Activated T-helper 17 cell treated with anti-CD3 and anti-CD28 coated beads, Interleukin-2, amount 50 U/mL, for 72 hours (primary cell): ENCODE data around the gene IGFLR1. TPM values are rescaled to one million over a fixed set of nuclear protein-coding genes. Genes with fewer than 3 reads are reported as not detected.
"Not testable (repeated sequence)": the region's sequence is repeated elsewhere in the genome, so short reads cannot be mapped to it uniquely, and the experiment has no call there.

Experiments
- ATAC-seq: fragments of 150-1000 bp; cut with Tn5 transposase; replicated peaks from 2 replicates; pipeline ENCODE4 v1.10.0; 2021; ENCODE audit warnings: mild to moderate bottlenecking, moderate library complexity
- H3K27ac Mint-ChIP-seq: one replicate; pipeline ENCODE4 v1.8.0; 2022; ENCODE audit warnings: mixed read lengths
- H3K27me3 Mint-ChIP-seq: one replicate; pipeline ENCODE4 v1.8.0; 2022; ENCODE audit warnings: mixed read lengths
- H3K36me3 Mint-ChIP-seq: one replicate; pipeline ENCODE4 v1.8.0; 2022; ENCODE audit warnings: low read depth, mild to moderate bottlenecking, mixed read lengths
- H3K4me1 Mint-ChIP-seq: one replicate; pipeline ENCODE4 v1.8.0; 2022; ENCODE audit warnings: mixed read lengths
- H3K4me3 Mint-ChIP-seq: one replicate; pipeline ENCODE4 v1.8.0; 2022; ENCODE audit warnings: mild to moderate bottlenecking, mixed read lengths
- H3K9me3 Mint-ChIP-seq: one replicate; pipeline ENCODE4 v1.8.0; 2022; ENCODE audit warnings: mixed read lengths
- total RNA-seq, 2 donors: library from RNA; stranded (reverse); gene quantifications; one replicate each; pipeline ENCODE4 v1.2.3, GENCODE V29; 2022

The IGFLR1 gene
- total RNA-seq, 2 donors from 2014 or later: 42.3 to 153 TPM

GRCh38 chr19:35731353-35731752 is 10.9 kb downstream of the IGFLR1 start:
- Mint-ChIP-seq H3K27ac (peak overlapping the region; percentile 74), H3K4me3 (no peak overlapping the region), H3K36me3 (peaks cover 88% of the 10 kb centered on the region), H3K4me1 (peaks cover 23% of the 10 kb centered on the region), H3K9me3 (no peaks in the 10 kb centered on the region), H3K27me3 (no peaks in the 10 kb centered on the region)
- ATAC-seq: peak; percentile 13

- H3K4me3 Mint-ChIP-seq: no peak overlapping the region
- no peaks in the 10 kb centered on the region for H3K27me3 Mint-ChIP-seq
- no peaks in the 10 kb centered on the region for H3K9me3 Mint-ChIP-seq
- H3K27ac Mint-ChIP-seq: peak overlapping the region; percentile 38
- H3K36me3 Mint-ChIP-seq: peaks cover 88% of the 10 kb centered on the region
- H3K4me1 Mint-ChIP-seq: peaks cover 17% of the 10 kb centered on the region
- ATAC-seq: no peak
Measured at GRCh38 chr19:35730326-35730725, 11.9 kb downstream of the IGFLR1 start.

- Mint-ChIP-seq H3K9me3 (no peaks in the 10 kb centered on the region), H3K27ac (peak overlapping the region; percentile 38), H3K27me3 (no peaks in the 10 kb centered on the region), H3K4me1 (peaks cover 15% of the 10 kb centered on the region), H3K4me3 (no peak overlapping the region), H3K36me3 (peaks cover 88% of the 10 kb centered on the region)
- no peak for ATAC-seq
Measured at GRCh38 chr19:35729763-35730162, 12.5 kb downstream of the IGFLR1 start.

GRCh38 chr19:35729021-35729420 is 13.2 kb downstream of the IGFLR1 start:
- no peak for ATAC-seq
- Mint-ChIP-seq H3K36me3 (peaks cover 88% of the 10 kb centered on the region), H3K4me1 (peaks cover 11% of the 10 kb centered on the region), H3K27ac (no peak overlapping the region), H3K4me3 (no peak overlapping the region), H3K27me3 (no peaks in the 10 kb centered on the region), H3K9me3 (no peaks in the 10 kb centered on the region)

DNA sequence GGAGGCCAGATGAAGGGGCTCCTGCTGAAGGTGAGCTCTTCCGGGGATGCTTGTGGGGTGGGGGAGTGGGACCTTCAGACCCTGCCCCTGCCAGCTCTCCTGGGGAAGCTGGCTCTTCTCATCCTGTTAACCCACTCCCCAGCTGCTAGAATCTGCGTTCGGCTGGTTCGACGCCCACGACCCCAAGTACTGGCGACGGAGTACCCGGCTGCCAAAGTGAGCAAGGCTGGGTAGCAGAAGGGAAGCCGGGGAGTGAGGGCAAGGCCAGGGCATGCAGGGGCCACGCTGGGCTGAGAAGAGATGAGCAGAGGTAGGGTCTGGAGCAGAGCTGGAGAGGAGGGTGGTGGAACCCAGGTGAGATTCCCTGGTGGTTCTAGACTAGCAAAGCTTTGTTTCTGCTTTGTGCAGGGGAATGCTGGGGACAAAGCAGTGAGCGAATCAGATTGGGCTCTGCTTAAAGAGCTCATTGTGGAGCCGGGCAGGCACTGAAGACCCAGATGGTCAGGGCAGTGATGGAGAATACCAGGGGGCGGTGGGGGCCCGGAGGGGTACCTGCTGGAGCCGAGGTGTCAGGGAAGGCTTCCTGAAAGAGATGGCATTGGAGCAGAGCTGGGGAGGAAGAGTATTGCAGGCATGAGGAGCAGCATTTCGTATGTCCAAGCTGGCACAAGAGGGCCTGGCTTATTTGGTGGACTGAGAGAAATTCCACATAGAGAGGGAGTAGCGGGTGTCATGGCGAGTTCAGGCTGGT is 14.1 kb downstream of the IGFLR1 start:
- Mint-ChIP-seq H3K36me3 (peaks cover 89% of the 10 kb centered on the region), H3K27ac (peak overlapping the region; percentile 69), H3K4me3 (no peak overlapping the region), H3K9me3 (no peaks in the 10 kb centered on the region), H3K4me1 (peaks cover 10% of the 10 kb centered on the region), H3K27me3 (no peaks in the 10 kb centered on the region)
- no peak for ATAC-seq

DNA sequence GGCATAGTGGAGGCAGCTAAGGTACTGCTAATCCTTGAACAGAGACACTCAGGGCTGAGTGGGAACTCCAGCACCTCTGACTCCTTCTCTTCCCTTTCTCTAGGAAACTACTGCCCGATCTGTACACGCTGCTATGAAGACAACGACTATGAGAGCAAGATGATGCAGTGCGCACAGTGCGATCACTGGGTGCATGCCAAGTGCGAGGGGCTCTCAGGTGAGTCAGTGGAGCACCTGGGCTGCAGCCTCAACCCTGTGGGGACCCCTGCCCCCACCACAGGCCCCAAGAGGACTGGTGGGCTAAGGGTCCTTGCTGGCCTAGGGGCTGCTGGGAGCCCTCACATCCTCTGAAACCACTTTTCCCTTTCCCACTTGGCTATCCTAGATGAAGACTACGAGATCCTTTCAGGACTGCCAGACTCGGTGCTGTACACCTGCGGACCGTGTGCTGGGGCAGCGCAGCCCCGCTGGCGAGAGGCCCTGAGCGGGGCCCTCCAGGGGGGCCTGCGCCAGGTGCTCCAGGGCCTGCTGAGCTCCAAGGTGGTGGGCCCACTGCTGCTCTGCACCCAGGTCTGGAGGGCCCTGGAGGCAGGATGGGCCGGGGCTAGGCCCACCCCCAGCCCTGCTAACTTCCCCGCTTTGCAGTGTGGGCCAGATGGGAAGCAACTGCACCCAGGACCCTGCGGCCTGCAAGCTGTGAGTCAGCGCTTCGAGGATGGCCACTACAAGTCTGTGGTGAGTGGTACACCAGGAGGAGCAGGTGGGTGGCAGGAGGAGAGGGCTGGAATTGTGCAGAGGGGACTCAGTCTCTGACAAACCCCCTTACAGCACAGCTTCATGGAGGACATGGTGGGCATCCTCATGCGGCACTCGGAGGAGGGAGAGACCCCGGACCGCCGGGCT is 14.9 kb downstream of the IGFLR1 start:
- peak overlapping the region; percentile 69 for H3K27ac Mint-ChIP-seq
- ATAC-seq: no peak
- H3K27me3 Mint-ChIP-seq: no peaks in the 10 kb centered on the region
- peaks cover 10% of the 10 kb centered on the region for H3K4me1 Mint-ChIP-seq
- H3K9me3 Mint-ChIP-seq: no peaks in the 10 kb centered on the region
- H3K4me3 Mint-ChIP-seq: no peak overlapping the region
- H3K36me3 Mint-ChIP-seq: peaks cover 98% of the 10 kb centered on the region

- Mint-ChIP-seq H3K9me3 (no peaks in the 10 kb centered on the region), H3K36me3 (peaks cover 100% of the 10 kb centered on the region), H3K27me3 (no peaks in the 10 kb centered on the region), H3K27ac (no peak overlapping the region), H3K4me1 (peaks cover 5% of the 10 kb centered on the region), H3K4me3 (no peak overlapping the region)
- ATAC-seq: no peak
Measured at GRCh38 chr19:35725216-35725861, 16.9 kb downstream of the IGFLR1 start.

DNA sequence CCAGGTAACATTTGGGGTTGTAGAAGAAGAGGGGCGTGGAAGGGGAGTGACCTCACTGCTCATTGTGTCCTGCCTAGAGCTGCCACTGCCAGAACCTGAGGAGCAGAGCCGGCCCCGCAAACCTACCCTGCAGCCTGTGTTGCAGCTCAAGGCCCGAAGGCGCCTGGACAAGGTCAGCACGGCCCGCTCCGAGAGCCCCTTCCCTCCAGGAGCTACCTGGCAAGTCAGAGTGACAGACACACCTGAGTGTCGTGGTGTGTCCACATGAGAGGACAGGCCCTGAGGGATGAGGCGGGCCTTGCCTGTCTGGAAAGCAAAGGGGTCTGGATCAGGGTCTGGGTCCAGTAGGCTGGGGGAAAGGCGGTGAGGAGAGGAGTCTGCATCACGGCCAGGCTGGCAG is 17.7 kb downstream of the IGFLR1 start:
- ATAC-seq: no peak
- Mint-ChIP-seq H3K27ac (no peak overlapping the region), H3K9me3 (no peaks in the 10 kb centered on the region), H3K36me3 (peaks cover 100% of the 10 kb centered on the region), H3K4me3 (no peak overlapping the region), H3K27me3 (no peaks in the 10 kb centered on the region), H3K4me1 (peaks cover 5% of the 10 kb centered on the region)

DNA sequence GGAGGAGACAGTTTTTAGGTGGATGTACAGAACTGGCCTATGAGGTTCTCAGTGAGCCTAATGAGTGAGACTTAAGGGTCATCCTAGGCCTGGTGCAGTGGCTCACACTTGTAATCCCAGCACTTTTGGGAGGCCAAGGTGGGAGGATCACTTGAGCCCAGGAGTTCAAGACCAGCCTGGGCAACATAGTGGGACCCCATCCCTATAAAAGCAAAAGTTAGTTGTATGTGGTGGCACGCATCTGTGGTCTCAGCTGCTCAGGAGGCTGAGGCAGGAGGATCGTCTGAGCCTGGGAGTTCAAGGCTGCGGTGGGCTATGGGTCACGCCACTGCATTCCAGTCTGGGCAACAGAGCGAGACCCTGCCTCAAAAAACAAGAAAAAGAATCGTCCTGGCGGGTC is 18.1 kb downstream of the IGFLR1 start:
- ATAC-seq, H3K4me1 Mint-ChIP-seq, H3K27me3 Mint-ChIP-seq, H3K27ac Mint-ChIP-seq, H3K9me3 Mint-ChIP-seq, H3K4me3 Mint-ChIP-seq: not testable (repeated sequence)
- H3K36me3 Mint-ChIP-seq: peaks cover 100% of the 10 kb centered on the region

GRCh38 chr19:35723671-35724070 is 18.6 kb downstream of the IGFLR1 start:
- H3K36me3 Mint-ChIP-seq: peaks cover 100% of the 10 kb centered on the region
- H3K4me3 Mint-ChIP-seq: no peak overlapping the region
- no peaks in the 10 kb centered on the region for H3K9me3 Mint-ChIP-seq
- H3K4me1 Mint-ChIP-seq: peaks cover 5% of the 10 kb centered on the region
- H3K27me3 Mint-ChIP-seq: no peaks in the 10 kb centered on the region
- no peak for ATAC-seq
- no peak overlapping the region for H3K27ac Mint-ChIP-seq

DNA sequence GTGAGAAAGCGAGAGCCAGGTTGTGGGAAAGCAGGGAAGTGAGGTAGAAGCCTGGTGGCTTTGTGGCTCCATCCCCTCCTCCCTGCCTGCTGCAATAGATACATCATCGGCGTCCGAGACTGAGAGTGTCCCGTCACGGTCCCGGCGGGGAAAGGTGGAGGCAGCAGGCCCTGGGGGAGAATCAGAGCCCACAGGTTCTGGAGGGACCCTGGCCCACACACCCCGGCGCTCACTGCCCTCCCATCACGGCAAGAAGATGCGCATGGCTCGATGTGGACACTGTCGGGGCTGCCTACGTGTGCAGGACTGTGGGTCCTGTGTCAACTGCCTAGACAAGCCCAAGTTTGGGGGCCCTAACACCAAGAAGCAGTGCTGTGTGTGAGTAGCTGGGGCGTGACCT is 19.4 kb downstream of the IGFLR1 start:
- Mint-ChIP-seq H3K36me3 (peaks cover 96% of the 10 kb centered on the region), H3K27ac (peak overlapping the region; percentile 54), H3K9me3 (no peaks in the 10 kb centered on the region), H3K4me1 (peaks cover 5% of the 10 kb centered on the region), H3K27me3 (no peaks in the 10 kb centered on the region), H3K4me3 (peak overlapping the region; percentile 15)
- no peak for ATAC-seq

- H3K27me3 Mint-ChIP-seq: no peaks in the 10 kb centered on the region
- peak overlapping the region; percentile 54 for H3K27ac Mint-ChIP-seq
- H3K9me3 Mint-ChIP-seq: no peaks in the 10 kb centered on the region
- H3K4me3 Mint-ChIP-seq: peak overlapping the region; percentile 15
- ATAC-seq: no peak
- H3K4me1 Mint-ChIP-seq: peaks cover 5% of the 10 kb centered on the region
- peaks cover 92% of the 10 kb centered on the region for H3K36me3 Mint-ChIP-seq
Measured at GRCh38 chr19:35722461-35722860, 19.8 kb downstream of the IGFLR1 start.

- ATAC-seq: no peak
- peaks cover 5% of the 10 kb centered on the region for H3K4me1 Mint-ChIP-seq
- H3K9me3 Mint-ChIP-seq: no peaks in the 10 kb centered on the region
- no peaks in the 10 kb centered on the region for H3K27me3 Mint-ChIP-seq
- peaks cover 92% of the 10 kb centered on the region for H3K36me3 Mint-ChIP-seq
- peak overlapping the region; percentile 15 for H3K4me3 Mint-ChIP-seq
- H3K27ac Mint-ChIP-seq: peak overlapping the region; percentile 54
Measured at GRCh38 chr19:35721374-35721773, 20.9 kb downstream of the IGFLR1 start.

GRCh38 chr19:35720648-35721047 is 21.6 kb downstream of the IGFLR1 start:
- peak overlapping the region; percentile 54 for H3K27ac Mint-ChIP-seq
- H3K9me3 Mint-ChIP-seq: no peaks in the 10 kb centered on the region
- ATAC-seq: no peak
- peaks cover 92% of the 10 kb centered on the region for H3K36me3 Mint-ChIP-seq
- no peak overlapping the region for H3K4me3 Mint-ChIP-seq
- H3K27me3 Mint-ChIP-seq: no peaks in the 10 kb centered on the region
- H3K4me1 Mint-ChIP-seq: peaks cover 5% of the 10 kb centered on the region
